ENCODE data around the gene MCC.

DNA sequence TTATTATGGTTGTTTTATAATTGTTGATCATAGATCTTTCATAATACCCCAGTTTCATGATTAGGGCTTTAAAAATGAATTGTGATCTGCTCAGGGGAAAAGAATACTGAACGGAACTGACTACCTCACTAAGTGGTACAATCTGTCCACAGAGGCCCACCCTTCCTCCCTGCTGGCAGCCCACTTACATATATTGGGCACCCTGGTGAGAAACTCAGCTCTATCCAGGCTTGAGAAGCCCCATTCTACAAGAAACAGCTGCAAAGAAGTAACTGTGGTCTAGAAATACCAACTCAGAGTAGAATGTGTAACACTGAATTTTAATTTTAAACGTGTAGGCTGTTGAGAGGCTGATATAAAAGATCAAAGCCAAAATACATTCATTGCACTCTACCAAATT lies 100.4 kb downstream of the MCC start:
- TF ChIP-seq, protein P1, sequence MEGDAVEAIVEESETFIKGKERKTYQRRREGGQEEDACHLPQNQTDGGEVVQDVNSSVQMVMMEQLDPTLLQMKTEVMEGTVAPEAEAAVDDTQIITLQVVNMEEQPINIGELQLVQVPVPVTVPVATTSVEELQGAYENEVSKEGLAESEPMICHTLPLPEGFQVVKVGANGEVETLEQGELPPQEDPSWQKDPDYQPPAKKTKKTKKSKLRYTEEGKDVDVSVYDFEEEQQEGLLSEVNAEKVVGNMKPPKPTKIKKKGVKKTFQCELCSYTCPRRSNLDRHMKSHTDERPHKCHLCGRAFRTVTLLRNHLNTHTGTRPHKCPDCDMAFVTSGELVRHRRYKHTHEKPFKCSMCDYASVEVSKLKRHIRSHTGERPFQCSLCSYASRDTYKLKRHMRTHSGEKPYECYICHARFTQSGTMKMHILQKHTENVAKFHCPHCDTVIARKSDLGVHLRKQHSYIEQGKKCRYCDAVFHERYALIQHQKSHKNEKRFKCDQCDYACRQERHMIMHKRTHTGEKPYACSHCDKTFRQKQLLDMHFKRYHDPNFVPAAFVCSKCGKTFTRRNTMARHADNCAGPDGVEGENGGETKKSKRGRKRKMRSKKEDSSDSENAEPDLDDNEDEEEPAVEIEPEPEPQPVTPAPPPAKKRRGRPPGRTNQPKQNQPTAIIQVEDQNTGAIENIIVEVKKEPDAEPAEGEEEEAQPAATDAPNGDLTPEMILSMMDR (IDR thresholded peaks at IDR 0.05): no peak
- TF ChIP-seq POLR2A (IDR thresholded peaks at IDR 0.05): no peak

Data from breast epithelium (tissue), 3 donors.